ENCODE measurements around the gene GRIFIN. TPM values are rescaled to one million over a fixed set of nuclear protein-coding genes. Genes with fewer than 3 reads are reported as not detected.

The GRIFIN gene
- polyA plus RNA-seq, 1 of the 3 experiments (the other 2 are of a cell fraction): not detected

DNA sequence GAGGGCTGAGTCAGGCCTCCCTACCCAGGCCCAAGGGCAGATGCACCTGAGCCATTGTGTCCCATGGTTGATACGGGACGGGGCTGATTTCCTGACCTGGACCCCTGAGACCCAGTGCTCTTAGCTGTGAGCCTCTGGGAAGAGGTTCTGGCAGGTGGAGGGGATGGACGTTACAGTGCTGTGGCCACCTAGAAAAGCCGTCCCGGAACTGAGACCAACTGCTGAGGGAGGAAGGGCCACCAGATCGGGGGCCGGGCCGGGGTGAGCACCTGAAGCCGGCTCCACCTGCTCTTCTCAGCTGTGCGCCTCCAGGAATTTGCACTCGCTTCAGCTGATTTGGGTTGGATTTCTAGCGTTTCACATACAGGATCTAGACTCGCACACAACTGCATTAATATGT, 37.4 kb downstream of the GRIFIN start:
- TF ChIP-seq EZH2phosphoT487 (IDR thresholded peaks at IDR 0.05; ENCODE audit: borderline replicate concordance, low read depth) (no peak), NFIC (IDR thresholded peaks at IDR 0.05; ENCODE audit: borderline replicate concordance) (no peak), FOSL2 (IDR thresholded peaks at IDR 0.05; ENCODE audit: borderline replicate concordance, low read depth) (no peak)
- Histone ChIP-seq H3K4me3 (ENCODE audit: low read depth in 2 of 2, low read length in 1 of 2) (no peak overlapping the region), H3K27me3 (ENCODE audit: insufficient read depth) (no peaks in the 10 kb centered on the region), H3K4me1 (ENCODE audit: control insufficient read depth in 1 of 2, insufficient read depth in 2 of 2, low read depth in 1 of 2, low read length in 1 of 2) (peaks cover 0 to 3% of the 10 kb centered on the region in 2 experiments; a peak in 1 of 4 replicates), H3K4me2 (no peak overlapping the region), H3K9me2 (no peaks in the 10 kb centered on the region), H3K9ac (no peak overlapping the region), H3K9me3 (no peaks in the 10 kb centered on the region), H3K36me3 (replicated peaks in 1 of 2; ENCODE audit: control insufficient read depth in 1 of 2, insufficient read depth in 2 of 2, low read length in 1 of 2) (peaks cover under 1 to 3% of the 10 kb centered on the region in 2 experiments), H3K27ac (ENCODE audit: low read depth in 2 of 2, low read length in 1 of 2) (no peak overlapping the region), H4K20me1 (ENCODE audit: insufficient read depth) (no peaks in the 10 kb centered on the region), H2AFZ (ENCODE audit: low read depth) (no peak overlapping the region), H3K79me2 (ENCODE audit: insufficient read depth) (no peaks in the 10 kb centered on the region), H3F3A (replicated peaks; ENCODE audit: insufficient read depth) (no peaks in the 10 kb centered on the region)
- ChIA-PET CTCF (interaction anchor here (1.4 to 2.6 kb wide), 2 partner anchors 12 to 30 kb away, joined by 5 to 19 read pairs; no protein-coding TSS in a partner anchor), POLR2A (no interaction called here)
- no peak for DNase-seq
- 84% methylated on average over 13 of the region's 13 CpGs for WGBS (ENCODE audit: low lambda C conversion rate)

DNA sequence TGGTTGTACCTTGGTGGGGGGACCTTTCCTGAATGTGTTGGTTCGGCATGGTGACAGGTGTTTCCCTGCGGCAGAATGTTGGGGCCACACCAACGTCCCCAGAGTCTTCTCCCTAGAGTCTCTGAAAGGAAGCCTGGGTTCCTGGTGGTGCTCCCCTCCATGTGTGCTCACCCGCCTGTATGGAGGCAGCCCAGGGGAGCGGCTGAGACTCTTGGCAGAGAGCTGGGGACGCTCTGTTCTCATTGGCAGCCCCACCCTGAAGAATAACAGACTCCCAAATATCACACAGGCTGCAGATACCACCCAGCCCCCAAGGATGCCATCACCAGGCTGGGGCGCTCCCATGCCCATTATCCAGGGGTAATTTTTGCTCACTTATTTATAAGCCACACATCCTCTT, 38.0 kb downstream of the GRIFIN start:
- no peaks in the 10 kb centered on the region for H3K27me3 ChIP-seq (ENCODE audit: insufficient read depth)
- no peaks in the 10 kb centered on the region for H3K79me2 ChIP-seq (ENCODE audit: insufficient read depth)
- H3K36me3 ChIP-seq (replicated peaks in 1 of 2; ENCODE audit: control insufficient read depth in 1 of 2, insufficient read depth in 2 of 2, low read length in 1 of 2): peaks cover 3 to 6% of the 10 kb centered on the region in 2 experiments
- ChIA-PET CTCF (interaction anchor here (1.0 to 2.6 kb wide), 3 partner anchors 11 to 31 kb away, joined by 3 to 19 read pairs (median 5); no protein-coding TSS in a partner anchor), POLR2A (no interaction called here)
- no peaks in the 10 kb centered on the region for H3K9me2 ChIP-seq
- H3K9ac ChIP-seq: no peak overlapping the region
- H3K27ac ChIP-seq (ENCODE audit: low read depth in 2 of 2, low read length in 1 of 2): no peak overlapping the region
- H3K9me3 ChIP-seq: no peaks in the 10 kb centered on the region
- no peak for DNase-seq
- WGBS (ENCODE audit: low lambda C conversion rate): 77% methylated on average over 2 of the region's 7 CpGs
- H3K4me3 ChIP-seq (ENCODE audit: low read depth in 2 of 2, low read length in 1 of 2): no peak overlapping the region
- H3K4me1 ChIP-seq (ENCODE audit: control insufficient read depth in 1 of 2, insufficient read depth in 2 of 2, low read depth in 1 of 2, low read length in 1 of 2): peaks cover 0 to 3% of the 10 kb centered on the region in 2 experiments; a peak in 1 of 4 replicates
- no peaks in the 10 kb centered on the region for H3F3A ChIP-seq (replicated peaks; ENCODE audit: insufficient read depth)
- TF ChIP-seq FOSL2 (IDR thresholded peaks at IDR 0.05; ENCODE audit: borderline replicate concordance, low read depth): no peak
- TF ChIP-seq TEAD4 (IDR thresholded peaks at IDR 0.05; ENCODE audit: borderline replicate concordance, insufficient read depth): no peak
- no peak for TF ChIP-seq JUND (IDR thresholded peaks at IDR 0.05)
- TF ChIP-seq MEF2A (IDR thresholded peaks at IDR 0.05; ENCODE audit: borderline replicate concordance, low read depth): no peak
- TF ChIP-seq TCF12 (IDR thresholded peaks at IDR 0.05): no peak
- H4K20me1 ChIP-seq (ENCODE audit: insufficient read depth): no peaks in the 10 kb centered on the region
- no peak overlapping the region for H3K4me2 ChIP-seq
- H2AFZ ChIP-seq (ENCODE audit: low read depth): no peak overlapping the region

DNA sequence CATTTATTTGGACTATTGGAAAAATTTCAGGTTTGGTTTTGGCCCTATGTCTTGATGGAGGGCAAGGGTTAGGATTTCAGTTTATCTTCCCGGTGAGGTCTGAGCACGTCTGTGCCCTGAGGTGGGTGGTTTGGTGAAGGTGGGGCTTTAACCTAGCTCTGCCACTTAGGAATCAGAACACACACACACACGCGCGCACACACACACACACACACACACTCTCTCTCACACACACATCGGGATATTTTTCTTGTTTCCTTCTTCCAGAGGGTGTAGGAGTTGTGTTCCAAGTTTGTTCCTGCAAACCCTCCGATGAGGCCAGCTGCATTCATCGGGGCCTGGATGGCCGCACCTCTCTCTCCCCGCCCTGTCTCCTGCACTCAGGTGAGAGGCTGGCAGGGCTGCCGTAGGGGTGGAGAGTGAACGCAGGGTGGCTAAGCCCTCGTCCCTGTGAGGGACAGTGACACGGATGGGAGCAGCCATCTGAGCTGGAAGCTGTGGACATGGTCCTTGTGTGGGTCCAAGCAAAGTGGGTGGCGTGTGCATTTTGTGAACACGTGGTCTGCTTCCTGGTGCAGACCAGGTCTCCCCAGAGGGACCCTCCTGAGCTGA, 38.6 kb downstream of the GRIFIN start:
- H3K27ac ChIP-seq (ENCODE audit: low read depth in 2 of 2, low read length in 1 of 2): no peak overlapping the region
- no peaks in the 10 kb centered on the region for H4K20me1 ChIP-seq (ENCODE audit: insufficient read depth)
- H3K9ac ChIP-seq: no peak overlapping the region
- no peaks in the 10 kb centered on the region for H3K9me2 ChIP-seq
- no peak overlapping the region for H2AFZ ChIP-seq (ENCODE audit: low read depth)
- no peak for DNase-seq
- 87% methylated on average over 16 of the region's 16 CpGs for WGBS (ENCODE audit: low lambda C conversion rate)
- ChIA-PET CTCF (interaction anchor here (1.0 to 1.4 kb wide), 3 partner anchors 11 to 31 kb away, joined by 3 to 5 read pairs (median 4); no protein-coding TSS in a partner anchor), POLR2A (no interaction called here)
- H3K9me3 ChIP-seq: no peaks in the 10 kb centered on the region
- no peak overlapping the region for H3K4me3 ChIP-seq (ENCODE audit: low read depth in 2 of 2, low read length in 1 of 2)
- H3K79me2 ChIP-seq (ENCODE audit: insufficient read depth): no peaks in the 10 kb centered on the region
- H3K27me3 ChIP-seq (ENCODE audit: insufficient read depth): no peaks in the 10 kb centered on the region
- H3F3A ChIP-seq (replicated peaks; ENCODE audit: insufficient read depth): no peaks in the 10 kb centered on the region
- H3K4me2 ChIP-seq: no peak overlapping the region
- H3K4me1 ChIP-seq (ENCODE audit: control insufficient read depth in 1 of 2, insufficient read depth in 2 of 2, low read depth in 1 of 2, low read length in 1 of 2): peaks cover 0 to 3% of the 10 kb centered on the region in 2 experiments; a peak in 1 of 4 replicates
- H3K36me3 ChIP-seq (replicated peaks in 1 of 2; ENCODE audit: control insufficient read depth in 1 of 2, insufficient read depth in 2 of 2, low read length in 1 of 2): peaks cover 3 to 11% of the 10 kb centered on the region in 2 experiments
- TF ChIP-seq TCF12 (IDR thresholded peaks at IDR 0.05): no peak
- no peak for TF ChIP-seq FOSL2 (IDR thresholded peaks at IDR 0.05; ENCODE audit: borderline replicate concordance, low read depth)
- TF ChIP-seq, protein P1, sequence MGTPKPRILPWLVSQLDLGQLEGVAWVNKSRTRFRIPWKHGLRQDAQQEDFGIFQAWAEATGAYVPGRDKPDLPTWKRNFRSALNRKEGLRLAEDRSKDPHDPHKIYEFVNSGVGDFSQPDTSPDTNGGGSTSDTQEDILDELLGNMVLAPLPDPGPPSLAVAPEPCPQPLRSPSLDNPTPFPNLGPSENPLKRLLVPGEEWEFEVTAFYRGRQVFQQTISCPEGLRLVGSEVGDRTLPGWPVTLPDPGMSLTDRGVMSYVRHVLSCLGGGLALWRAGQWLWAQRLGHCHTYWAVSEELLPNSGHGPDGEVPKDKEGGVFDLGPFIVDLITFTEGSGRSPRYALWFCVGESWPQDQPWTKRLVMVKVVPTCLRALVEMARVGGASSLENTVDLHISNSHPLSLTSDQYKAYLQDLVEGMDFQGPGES (IDR thresholded peaks at IDR 0.05; ENCODE audit: low read depth, low read length): no peak
- TF ChIP-seq, protein P2, sequence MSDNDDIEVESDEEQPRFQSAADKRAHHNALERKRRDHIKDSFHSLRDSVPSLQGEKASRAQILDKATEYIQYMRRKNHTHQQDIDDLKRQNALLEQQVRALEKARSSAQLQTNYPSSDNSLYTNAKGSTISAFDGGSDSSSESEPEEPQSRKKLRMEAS (IDR thresholded peaks at IDR 0.05; ENCODE audit: low read depth): no peak
- TF ChIP-seq MEF2A (IDR thresholded peaks at IDR 0.05; ENCODE audit: borderline replicate concordance, low read depth): no peak
- TF ChIP-seq, protein P3, sequence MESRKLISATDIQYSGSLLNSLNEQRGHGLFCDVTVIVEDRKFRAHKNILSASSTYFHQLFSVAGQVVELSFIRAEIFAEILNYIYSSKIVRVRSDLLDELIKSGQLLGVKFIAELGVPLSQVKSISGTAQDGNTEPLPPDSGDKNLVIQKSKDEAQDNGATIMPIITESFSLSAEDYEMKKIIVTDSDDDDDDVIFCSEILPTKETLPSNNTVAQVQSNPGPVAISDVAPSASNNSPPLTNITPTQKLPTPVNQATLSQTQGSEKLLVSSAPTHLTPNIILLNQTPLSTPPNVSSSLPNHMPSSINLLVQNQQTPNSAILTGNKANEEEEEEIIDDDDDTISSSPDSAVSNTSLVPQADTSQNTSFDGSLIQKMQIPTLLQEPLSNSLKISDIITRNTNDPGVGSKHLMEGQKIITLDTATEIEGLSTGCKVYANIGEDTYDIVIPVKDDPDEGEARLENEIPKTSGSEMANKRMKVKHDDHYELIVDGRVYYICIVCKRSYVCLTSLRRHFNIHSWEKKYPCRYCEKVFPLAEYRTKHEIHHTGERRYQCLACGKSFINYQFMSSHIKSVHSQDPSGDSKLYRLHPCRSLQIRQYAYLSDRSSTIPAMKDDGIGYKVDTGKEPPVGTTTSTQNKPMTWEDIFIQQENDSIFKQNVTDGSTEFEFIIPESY (IDR thresholded peaks at IDR 0.05; ENCODE audit: borderline replicate concordance, low read depth): no peak
- TF ChIP-seq, protein P4, sequence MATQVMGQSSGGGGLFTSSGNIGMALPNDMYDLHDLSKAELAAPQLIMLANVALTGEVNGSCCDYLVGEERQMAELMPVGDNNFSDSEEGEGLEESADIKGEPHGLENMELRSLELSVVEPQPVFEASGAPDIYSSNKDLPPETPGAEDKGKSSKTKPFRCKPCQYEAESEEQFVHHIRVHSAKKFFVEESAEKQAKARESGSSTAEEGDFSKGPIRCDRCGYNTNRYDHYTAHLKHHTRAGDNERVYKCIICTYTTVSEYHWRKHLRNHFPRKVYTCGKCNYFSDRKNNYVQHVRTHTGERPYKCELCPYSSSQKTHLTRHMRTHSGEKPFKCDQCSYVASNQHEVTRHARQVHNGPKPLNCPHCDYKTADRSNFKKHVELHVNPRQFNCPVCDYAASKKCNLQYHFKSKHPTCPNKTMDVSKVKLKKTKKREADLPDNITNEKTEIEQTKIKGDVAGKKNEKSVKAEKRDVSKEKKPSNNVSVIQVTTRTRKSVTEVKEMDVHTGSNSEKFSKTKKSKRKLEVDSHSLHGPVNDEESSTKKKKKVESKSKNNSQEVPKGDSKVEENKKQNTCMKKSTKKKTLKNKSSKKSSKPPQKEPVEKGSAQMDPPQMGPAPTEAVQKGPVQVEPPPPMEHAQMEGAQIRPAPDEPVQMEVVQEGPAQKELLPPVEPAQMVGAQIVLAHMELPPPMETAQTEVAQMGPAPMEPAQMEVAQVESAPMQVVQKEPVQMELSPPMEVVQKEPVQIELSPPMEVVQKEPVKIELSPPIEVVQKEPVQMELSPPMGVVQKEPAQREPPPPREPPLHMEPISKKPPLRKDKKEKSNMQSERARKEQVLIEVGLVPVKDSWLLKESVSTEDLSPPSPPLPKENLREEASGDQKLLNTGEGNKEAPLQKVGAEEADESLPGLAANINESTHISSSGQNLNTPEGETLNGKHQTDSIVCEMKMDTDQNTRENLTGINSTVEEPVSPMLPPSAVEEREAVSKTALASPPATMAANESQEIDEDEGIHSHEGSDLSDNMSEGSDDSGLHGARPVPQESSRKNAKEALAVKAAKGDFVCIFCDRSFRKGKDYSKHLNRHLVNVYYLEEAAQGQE (IDR thresholded peaks at IDR 0.05; ENCODE audit: low read depth, low read length): no peak

Data from SK-N-SH (cell line).